Natural killer cell (primary cell): ENCODE data around the gene DDN. TPM values are rescaled to one million over a fixed set of nuclear protein-coding genes. Genes with fewer than 3 reads are reported as not detected.

Source experiments
- ATAC-seq, 3 donors: fragments of 150-1000 bp in 2 of 3; fragments of 200-7000 bp in 1 of 3; cut with Tn5 transposase; 1 replicate in 1 of 3; 2 replicates in 2 of 3; pipeline ENCODE4 v1.10.0; 2021; ENCODE audit warnings: mild to moderate bottlenecking in 2 of 3, moderate library complexity in 2 of 3
- DNase-seq, 2 donors: peaks; one replicate each; pipeline versions ENCODE4 v3.0.0 to v3.0.0-alpha.2; 2013 to 2021; ENCODE audit warnings: mixed read lengths in 1 of 2
- H3K27ac ChIP-seq: one replicate; pipeline ENCODE4 v1.5.1; 2013; ENCODE audit warnings: mild to moderate bottlenecking, low read length
- H3K27me3 ChIP-seq: one replicate; pipeline ENCODE4 v1.6.1; 2013; ENCODE audit warnings: low read length; ENCODE audit not compliant: control insufficient read depth, insufficient read depth
- H3K36me3 ChIP-seq: one replicate; pipeline ENCODE4 v1.6.1; 2013; ENCODE audit warnings: low read length; ENCODE audit not compliant: control insufficient read depth, insufficient read depth
- H3K4me1 ChIP-seq: one replicate; pipeline ENCODE4 v1.6.1; 2013; ENCODE audit warnings: low read length; ENCODE audit not compliant: control insufficient read depth, insufficient read depth
- H3K4me3 ChIP-seq: one replicate; pipeline ENCODE4 v1.5.1; 2013; ENCODE audit warnings: low read length
- H3K9me3 ChIP-seq: one replicate; pipeline ENCODE4 v1.6.1; 2013; ENCODE audit warnings: low read length; ENCODE audit not compliant: control insufficient read depth, insufficient read depth
- H3K27ac Mint-ChIP-seq, 2 donors: one replicate each; pipeline ENCODE4 v1.8.0; 2022; ENCODE audit warnings: mild to moderate bottlenecking in 2 of 2, mixed read lengths in 2 of 2, moderate library complexity in 1 of 2
- H3K27me3 Mint-ChIP-seq, 2 donors: one replicate each; pipeline ENCODE4 v1.8.0; 2022; ENCODE audit warnings: low read depth in 2 of 2, mixed read lengths in 2 of 2
- H3K36me3 Mint-ChIP-seq: one replicate; pipeline ENCODE4 v1.8.0; 2022; ENCODE audit warnings: mixed read lengths
- H3K4me1 Mint-ChIP-seq, 2 donors: one replicate each; pipeline ENCODE4 v1.8.0; 2022; ENCODE audit warnings: mixed read lengths in 2 of 2
- H3K4me3 Mint-ChIP-seq: one replicate; pipeline ENCODE4 v1.8.0; 2022; ENCODE audit warnings: mild to moderate bottlenecking, moderate library complexity, mixed read lengths
- H3K9me3 Mint-ChIP-seq, 2 donors: one replicate each; pipeline ENCODE4 v1.8.0; 2022; ENCODE audit warnings: mixed read lengths in 2 of 2
- CTCF ChIP-seq: fragments of 200-600 bp; IDR thresholded peaks from one replicate; pipeline ENCODE4 v1.8.0; 2022; ENCODE audit warnings: antibody characterized with exemption
- WGBS: methylation state at CpG from one replicate; pipeline ENCODE4 v1.1.7; 2013; ENCODE audit warnings: missing lambda C conversion rate; ENCODE audit not compliant: insufficient coverage; 5-methylcytosine and 5-hydroxymethylcytosine counted together
- intact Hi-C: fragments of 100-400 bp; cut with micrococcal nuclease; formaldehyde crosslinking; loops from one replicate; pipeline ENCODE4 v1.14.2; 2022
- total RNA-seq, 4 donors: library from RNA; stranded (reverse); fragments of 120-200 nt in 1 of 4; gene quantifications; one replicate each; pipeline versions ENCODE4 v1.2.3 to v1.2.4, GENCODE V29; 2013 to 2022

Gene DDN
- total RNA-seq, 3 donors from 2014 or later (not counting 1 experiment from before 2014, with no cell fraction given): 1.1 to 3.4 (median 1.4) TPM

- H3K4me1 ChIP-seq: peaks cover 17% of the 10 kb centered on the region
- Mint-ChIP-seq H3K4me1 (peaks cover 44 to 45% of the 10 kb centered on the region in 2 donors), H3K4me3 (no peak overlapping the region), H3K36me3 (no peaks in the 10 kb centered on the region), H3K27me3 (no peaks in the 10 kb centered on the region), H3K9me3 (no peaks in the 10 kb centered on the region), H3K27ac (peak overlapping the region in 1 of 2 donors; percentile 73)
- TF ChIP-seq CTCF: no peak
- no peak for DNase-seq
- H3K9me3 ChIP-seq: no peaks in the 10 kb centered on the region
- no peaks in the 10 kb centered on the region for H3K27me3 ChIP-seq
- H3K27ac ChIP-seq: no peak overlapping the region
- intact Hi-C loops: no loop called here
- WGBS: 94% methylated on average over 3 of the region's 3 CpGs
- H3K36me3 ChIP-seq: peaks cover 4% of the 10 kb centered on the region
- no peak overlapping the region for H3K4me3 ChIP-seq
- ATAC-seq: no peak
These were observed 45.1 kb downstream of the DDN start for GRCh38 chr12:48954061-48954460.

GRCh38 chr12:48952691-48953090 lies 46.5 kb downstream of the DDN start:
- peaks cover 41 to 46% of the 10 kb centered on the region in 2 donors for H3K4me1 Mint-ChIP-seq
- DNase-seq (no peak), ATAC-seq (no peak)
- no peak overlapping the region for H3K27ac ChIP-seq
- H3K4me3 Mint-ChIP-seq: no peak overlapping the region
- H3K9me3 ChIP-seq: no peaks in the 10 kb centered on the region
- no peak overlapping the region for H3K4me3 ChIP-seq
- H3K27me3 ChIP-seq: no peaks in the 10 kb centered on the region
- peaks cover 6% of the 10 kb centered on the region for H3K36me3 ChIP-seq
- intact Hi-C loops: no loop called here
- no peak overlapping the region for H3K27ac Mint-ChIP-seq
- no peaks in the 10 kb centered on the region for H3K36me3 Mint-ChIP-seq
- TF ChIP-seq CTCF: no peak
- WGBS: 93% methylated on average over 4 of the region's 4 CpGs
- no peaks in the 10 kb centered on the region for H3K27me3 Mint-ChIP-seq
- no peaks in the 10 kb centered on the region for H3K9me3 Mint-ChIP-seq
- H3K4me1 ChIP-seq: peaks cover 15% of the 10 kb centered on the region

- Histone ChIP-seq H3K4me3 (no peak overlapping the region), H3K36me3 (peaks cover 5% of the 10 kb centered on the region), H3K4me1 (no peaks in the 10 kb centered on the region), H3K27ac (no peak overlapping the region), H3K27me3 (no peaks in the 10 kb centered on the region), H3K9me3 (no peaks in the 10 kb centered on the region)
- Mint-ChIP-seq H3K4me3 (no peak overlapping the region), H3K27ac (no peak overlapping the region), H3K9me3 (no peaks in the 10 kb centered on the region), H3K4me1 (peaks cover 15 to 23% of the 10 kb centered on the region in 2 donors), H3K27me3 (no peaks in the 10 kb centered on the region), H3K36me3 (no peaks in the 10 kb centered on the region)
- ATAC-seq (no peak), DNase-seq (no peak)
- no peak for TF ChIP-seq CTCF
- 86% methylated on average over 3 of the region's 3 CpGs for WGBS
- intact Hi-C loops: no loop called here
These were observed 51.4 kb downstream of the DDN start for GRCh38 chr12:48947727-48948126.

- Mint-ChIP-seq H3K9me3 (no peaks in the 10 kb centered on the region), H3K36me3 (no peaks in the 10 kb centered on the region), H3K27ac (no peak overlapping the region), H3K4me1 (peaks cover 10 to 27% of the 10 kb centered on the region in 2 donors), H3K27me3 (no peaks in the 10 kb centered on the region), H3K4me3 (no peak overlapping the region)
- DNase-seq: no peak
- no peaks in the 10 kb centered on the region for H3K27me3 ChIP-seq
- H3K27ac ChIP-seq: no peak overlapping the region
- no peaks in the 10 kb centered on the region for H3K4me1 ChIP-seq
- TF ChIP-seq CTCF: no peak
- H3K36me3 ChIP-seq: peaks cover 2% of the 10 kb centered on the region
- H3K9me3 ChIP-seq: no peaks in the 10 kb centered on the region
- WGBS: 97% methylated on average over 6 of the region's 6 CpGs
- no peak overlapping the region for H3K4me3 ChIP-seq
- no peak for ATAC-seq
- intact Hi-C loops: no loop called here
These were observed 52.2 kb downstream of the DDN start for GRCh38 chr12:48946943-48947342.
